DOHH2 (cell line): Measurements from ENCODE around the gene TREH.

ENCODE experiments used
- CTCF ChIP-seq: fragments of 200-600 bp; sonication (generic); IDR thresholded peaks from one replicate; pipeline ENCODE4 v1.5.1; 2014; ENCODE audit warnings: antibody characterized with exemption, mild to moderate bottlenecking, low read depth, low read length; ENCODE audit not compliant: poor library complexity, severe bottlenecking
- EZH2phosphoT487 ChIP-seq: fragments of 200-600 bp; sonication (generic); IDR thresholded peaks from 2 replicates; pipeline ENCODE4 v1.6.1; 2017; ENCODE audit warnings: borderline replicate concordance, mild to moderate bottlenecking, antibody characterized with exemption, low read length, moderate library complexity, mixed read lengths

GRCh38 chr11:118674082-118674435, 5.4 kb downstream of the TREH start:
- TF ChIP-seq CTCF (no peak), EZH2phosphoT487 (no peak)
